Natural killer cell (primary cell): Measurements from ENCODE around the gene CSTB. TPM values are rescaled to one million over a fixed set of nuclear protein-coding genes. Genes with fewer than 3 reads are reported as not detected.

ENCODE experiments used
- ATAC-seq, 3 donors: fragments of 150-1000 bp in 2 of 3; fragments of 200-7000 bp in 1 of 3; cut with Tn5 transposase; 1 replicate in 1 of 3; 2 replicates in 2 of 3; pipeline ENCODE4 v1.10.0; 2021; ENCODE audit warnings: mild to moderate bottlenecking in 2 of 3, moderate library complexity in 2 of 3
- DNase-seq, 2 donors: peaks; one replicate each; pipeline versions ENCODE4 v3.0.0 to v3.0.0-alpha.2; 2013 to 2021; ENCODE audit warnings: mixed read lengths in 1 of 2
- H3K27ac ChIP-seq: one replicate; pipeline ENCODE4 v1.5.1; 2013; ENCODE audit warnings: mild to moderate bottlenecking, low read length
- H3K27me3 ChIP-seq: one replicate; pipeline ENCODE4 v1.6.1; 2013; ENCODE audit warnings: low read length; ENCODE audit not compliant: control insufficient read depth, insufficient read depth
- H3K36me3 ChIP-seq: one replicate; pipeline ENCODE4 v1.6.1; 2013; ENCODE audit warnings: low read length; ENCODE audit not compliant: control insufficient read depth, insufficient read depth
- H3K4me1 ChIP-seq: one replicate; pipeline ENCODE4 v1.6.1; 2013; ENCODE audit warnings: low read length; ENCODE audit not compliant: control insufficient read depth, insufficient read depth
- H3K4me3 ChIP-seq: one replicate; pipeline ENCODE4 v1.5.1; 2013; ENCODE audit warnings: low read length
- H3K9me3 ChIP-seq: one replicate; pipeline ENCODE4 v1.6.1; 2013; ENCODE audit warnings: low read length; ENCODE audit not compliant: control insufficient read depth, insufficient read depth
- H3K27ac Mint-ChIP-seq, 2 donors: one replicate each; pipeline ENCODE4 v1.8.0; 2022; ENCODE audit warnings: mild to moderate bottlenecking in 2 of 2, mixed read lengths in 2 of 2, moderate library complexity in 1 of 2
- H3K27me3 Mint-ChIP-seq, 2 donors: one replicate each; pipeline ENCODE4 v1.8.0; 2022; ENCODE audit warnings: low read depth in 2 of 2, mixed read lengths in 2 of 2
- H3K36me3 Mint-ChIP-seq: one replicate; pipeline ENCODE4 v1.8.0; 2022; ENCODE audit warnings: mixed read lengths
- H3K4me1 Mint-ChIP-seq, 2 donors: one replicate each; pipeline ENCODE4 v1.8.0; 2022; ENCODE audit warnings: mixed read lengths in 2 of 2
- H3K4me3 Mint-ChIP-seq: one replicate; pipeline ENCODE4 v1.8.0; 2022; ENCODE audit warnings: mild to moderate bottlenecking, moderate library complexity, mixed read lengths
- H3K9me3 Mint-ChIP-seq, 2 donors: one replicate each; pipeline ENCODE4 v1.8.0; 2022; ENCODE audit warnings: mixed read lengths in 2 of 2
- WGBS: methylation state at CpG from one replicate; pipeline ENCODE4 v1.1.7; 2013; ENCODE audit warnings: missing lambda C conversion rate; ENCODE audit not compliant: insufficient coverage; 5-methylcytosine and 5-hydroxymethylcytosine counted together
- intact Hi-C: fragments of 100-400 bp; cut with micrococcal nuclease; formaldehyde crosslinking; loops from one replicate; pipeline ENCODE4 v1.14.2; 2022
- total RNA-seq, 4 donors: library from RNA; stranded (reverse); fragments of 120-200 nt in 1 of 4; gene quantifications; one replicate each; pipeline versions ENCODE4 v1.2.3 to v1.2.4, GENCODE V29; 2013 to 2022
- TF ChIP-seq, protein P1 (sequence below): fragments of 200-600 bp; IDR thresholded peaks from one replicate; pipeline ENCODE4 v1.8.0; 2022; ENCODE audit warnings: antibody characterized with exemption

CSTB gene
- total RNA-seq, 3 donors from 2014 or later (not counting 1 experiment from before 2014, with no cell fraction given), result 18.5 to 23.1 (median 22.7) TPM

DNA sequence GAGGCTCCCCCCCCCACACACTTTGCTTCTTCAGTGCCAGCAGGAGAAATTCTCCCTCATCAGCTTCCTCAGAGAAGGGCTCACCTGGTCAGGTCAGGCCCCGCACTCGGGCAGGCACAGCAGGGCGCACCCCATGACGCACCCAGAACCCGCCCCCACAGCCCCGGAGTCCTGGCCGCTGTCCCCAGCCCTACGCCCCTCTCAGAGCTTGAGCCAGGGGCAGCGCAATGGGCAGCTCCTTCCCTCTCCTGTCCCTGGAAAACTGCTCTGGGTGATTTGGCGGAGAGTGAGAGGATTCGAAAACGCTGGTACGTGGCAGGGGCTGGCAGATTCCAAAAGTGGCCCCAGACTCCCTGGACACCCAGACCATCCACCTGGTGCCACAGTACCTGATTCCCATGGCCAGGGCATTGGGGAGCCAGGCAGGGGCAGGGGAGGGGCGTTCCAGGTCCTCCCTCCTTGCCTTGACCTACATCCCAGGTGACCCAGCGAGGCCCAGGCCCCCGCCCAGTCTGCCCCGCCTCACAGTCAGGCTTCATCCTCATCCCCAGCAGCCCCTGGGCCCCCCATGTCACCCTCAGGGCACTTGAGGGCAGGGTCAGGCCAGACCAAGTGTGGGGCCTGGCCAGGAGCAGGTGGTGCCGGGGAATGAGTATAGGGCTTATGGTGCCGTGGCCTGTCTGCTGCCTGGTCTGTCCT, 37.0 kb upstream of the CSTB start:
- Histone ChIP-seq H3K4me3 (no peak overlapping the region), H3K4me1 (peaks cover 28% of the 10 kb centered on the region), H3K9me3 (no peaks in the 10 kb centered on the region), H3K27me3 (no peaks in the 10 kb centered on the region), H3K27ac (no peak overlapping the region), H3K36me3 (no peaks in the 10 kb centered on the region)
- DNase-seq (no peak), ATAC-seq (no peak)
- Mint-ChIP-seq H3K4me3 (no peak overlapping the region), H3K4me1 (peaks cover 0 to 14% of the 10 kb centered on the region in 2 donors), H3K27me3 (peaks cover 0 to 3% of the 10 kb centered on the region in 2 donors), H3K9me3 (no peaks in the 10 kb centered on the region), H3K36me3 (no peaks in the 10 kb centered on the region), H3K27ac (no peak overlapping the region)
- TF ChIP-seq, protein P1, sequence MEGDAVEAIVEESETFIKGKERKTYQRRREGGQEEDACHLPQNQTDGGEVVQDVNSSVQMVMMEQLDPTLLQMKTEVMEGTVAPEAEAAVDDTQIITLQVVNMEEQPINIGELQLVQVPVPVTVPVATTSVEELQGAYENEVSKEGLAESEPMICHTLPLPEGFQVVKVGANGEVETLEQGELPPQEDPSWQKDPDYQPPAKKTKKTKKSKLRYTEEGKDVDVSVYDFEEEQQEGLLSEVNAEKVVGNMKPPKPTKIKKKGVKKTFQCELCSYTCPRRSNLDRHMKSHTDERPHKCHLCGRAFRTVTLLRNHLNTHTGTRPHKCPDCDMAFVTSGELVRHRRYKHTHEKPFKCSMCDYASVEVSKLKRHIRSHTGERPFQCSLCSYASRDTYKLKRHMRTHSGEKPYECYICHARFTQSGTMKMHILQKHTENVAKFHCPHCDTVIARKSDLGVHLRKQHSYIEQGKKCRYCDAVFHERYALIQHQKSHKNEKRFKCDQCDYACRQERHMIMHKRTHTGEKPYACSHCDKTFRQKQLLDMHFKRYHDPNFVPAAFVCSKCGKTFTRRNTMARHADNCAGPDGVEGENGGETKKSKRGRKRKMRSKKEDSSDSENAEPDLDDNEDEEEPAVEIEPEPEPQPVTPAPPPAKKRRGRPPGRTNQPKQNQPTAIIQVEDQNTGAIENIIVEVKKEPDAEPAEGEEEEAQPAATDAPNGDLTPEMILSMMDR, result no peak
- intact Hi-C loops, result loop anchor here (2.0 to 10.0 kb wide), 2 partner anchors 126 to 672 kb away; no protein-coding TSS in a partner anchor
- WGBS, result 94% methylated on average over 19 of the region's 19 CpGs

DNA sequence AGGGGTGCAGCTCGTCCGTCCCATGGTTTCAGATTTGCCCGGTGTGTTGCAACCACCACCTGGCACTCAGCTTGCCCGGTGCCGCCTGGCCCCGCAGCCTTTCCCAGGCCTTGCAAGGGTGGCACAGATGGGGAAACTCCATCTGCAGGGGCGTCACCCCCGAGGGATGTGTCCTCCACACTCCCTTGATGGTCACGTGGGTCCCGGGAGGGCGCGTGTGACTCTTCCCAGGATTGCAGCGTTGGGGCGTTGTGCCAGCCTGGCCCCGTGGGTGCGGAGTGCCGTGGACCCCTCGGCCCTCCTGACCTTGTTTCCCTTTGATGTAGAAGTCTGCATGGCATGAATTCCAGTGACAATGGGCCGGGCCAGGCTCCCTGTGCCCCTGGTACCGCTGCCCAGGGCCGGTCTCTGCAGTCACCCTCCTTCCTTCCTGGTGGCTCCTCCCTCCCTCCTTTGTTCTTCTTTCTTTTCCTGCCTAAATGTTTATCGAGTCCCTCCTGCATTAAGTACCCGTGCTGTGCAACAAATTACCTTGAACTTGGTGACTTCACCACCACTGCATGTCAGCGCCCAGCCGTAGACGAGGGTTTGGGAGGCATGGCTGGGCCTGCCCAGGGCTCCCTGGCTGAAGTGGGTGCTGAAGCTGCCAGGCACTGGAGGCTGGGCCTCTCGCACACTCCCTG, 36.2 kb upstream of the CSTB start:
- Mint-ChIP-seq H3K36me3 (no peaks in the 10 kb centered on the region), H3K4me3 (peak overlapping the region; percentile 45), H3K27me3 (peaks cover 0 to 3% of the 10 kb centered on the region in 2 donors), H3K27ac (no peak overlapping the region), H3K9me3 (no peaks in the 10 kb centered on the region), H3K4me1 (peaks cover 0 to 14% of the 10 kb centered on the region in 2 donors)
- no peaks in the 10 kb centered on the region for H3K9me3 ChIP-seq
- DNase-seq (no peak), ATAC-seq (no peak)
- WGBS, result 67% methylated on average over 27 of the region's 27 CpGs
- no peaks in the 10 kb centered on the region for H3K27me3 ChIP-seq
- intact Hi-C loops, result loop anchor here (2.0 to 10.0 kb wide), 2 partner anchors 127 to 673 kb away; no protein-coding TSS in a partner anchor
- TF ChIP-seq, protein P1, result no peak
- H3K36me3 ChIP-seq, result no peaks in the 10 kb centered on the region
- H3K27ac ChIP-seq, result no peak overlapping the region
- H3K4me1 ChIP-seq, result peaks cover 20% of the 10 kb centered on the region
- no peak overlapping the region for H3K4me3 ChIP-seq

DNA sequence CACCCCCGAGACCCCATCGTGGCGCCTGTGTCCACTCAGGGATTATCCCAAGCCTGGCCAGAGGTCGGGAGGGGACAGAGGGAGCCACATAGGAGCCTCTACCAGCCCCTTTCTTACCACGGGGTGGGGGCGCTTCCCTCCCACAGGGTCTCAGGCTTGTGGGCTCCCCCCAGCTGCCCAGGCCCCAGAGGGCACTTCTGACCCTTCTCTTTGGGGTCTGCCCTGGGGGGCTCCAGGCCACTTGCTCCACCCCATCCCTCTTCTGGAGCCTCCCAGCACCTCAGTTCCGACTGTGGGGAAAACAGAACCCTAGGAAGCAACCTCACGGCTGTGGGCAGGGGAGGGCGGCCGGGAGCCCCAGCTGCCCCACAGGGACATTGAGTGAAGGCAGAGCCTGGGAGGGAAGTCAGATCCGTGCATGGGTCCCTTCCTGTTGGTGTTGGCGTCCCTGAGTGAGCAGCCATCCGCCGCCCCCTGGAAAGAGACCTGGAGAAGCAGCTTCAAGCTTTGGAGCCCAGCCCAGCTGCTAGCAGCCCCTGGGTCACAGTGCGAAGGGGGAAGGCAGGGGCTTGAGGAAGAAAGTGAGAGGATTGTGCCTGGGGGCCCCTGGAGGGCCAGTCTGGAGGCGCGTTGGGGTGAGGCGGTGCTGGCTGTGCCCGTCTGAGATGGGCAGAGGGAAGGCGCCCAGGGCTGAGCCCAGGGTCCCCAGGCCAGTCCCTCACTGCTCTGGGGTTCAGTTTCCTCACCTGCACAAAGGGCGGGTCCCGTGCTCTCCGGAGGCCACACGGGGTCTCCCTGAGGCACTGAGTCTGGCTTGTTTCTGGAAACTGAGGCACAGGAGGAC, 35.4 kb upstream of the CSTB start:
- H3K27me3 ChIP-seq, result no peaks in the 10 kb centered on the region
- Mint-ChIP-seq H3K36me3 (no peaks in the 10 kb centered on the region), H3K4me1 (peaks cover 0 to 14% of the 10 kb centered on the region in 2 donors), H3K27me3 (peaks cover 0 to 3% of the 10 kb centered on the region in 2 donors), H3K9me3 (no peaks in the 10 kb centered on the region), H3K4me3 (no peak overlapping the region), H3K27ac (peak overlapping the region in 1 of 2 donors; percentile 69)
- no peaks in the 10 kb centered on the region for H3K36me3 ChIP-seq
- H3K9me3 ChIP-seq, result no peaks in the 10 kb centered on the region
- H3K27ac ChIP-seq, result no peak overlapping the region
- ATAC-seq (peak in 1 of 3 donors; percentile 11), DNase-seq (no peak)
- WGBS, result 89% methylated on average over 24 of the region's 24 CpGs
- TF ChIP-seq, protein P1, result no peak
- intact Hi-C loops, result loop anchor here (2.0 to 10.0 kb wide), 2 partner anchors 127 to 673 kb away; no protein-coding TSS in a partner anchor
- H3K4me1 ChIP-seq, result peaks cover 18% of the 10 kb centered on the region
- H3K4me3 ChIP-seq, result no peak overlapping the region
